Stimulated activated CD8-positive, alpha-beta memory T cell treated with anti-CD3 and anti-CD28 coated beads, Interleukin-4, amount 100 ng/mL, for 48 hours (primary cell): ENCODE measurements around the gene ADAP1.
A peak's percentile ranks its signal among the peaks of the same experiment; 100 is the strongest.

Experiments
- DNase-seq: peaks from one replicate; pipeline ENCODE4 v3.0.0-alpha.2; 2020

Gene ADAP1

DNA sequence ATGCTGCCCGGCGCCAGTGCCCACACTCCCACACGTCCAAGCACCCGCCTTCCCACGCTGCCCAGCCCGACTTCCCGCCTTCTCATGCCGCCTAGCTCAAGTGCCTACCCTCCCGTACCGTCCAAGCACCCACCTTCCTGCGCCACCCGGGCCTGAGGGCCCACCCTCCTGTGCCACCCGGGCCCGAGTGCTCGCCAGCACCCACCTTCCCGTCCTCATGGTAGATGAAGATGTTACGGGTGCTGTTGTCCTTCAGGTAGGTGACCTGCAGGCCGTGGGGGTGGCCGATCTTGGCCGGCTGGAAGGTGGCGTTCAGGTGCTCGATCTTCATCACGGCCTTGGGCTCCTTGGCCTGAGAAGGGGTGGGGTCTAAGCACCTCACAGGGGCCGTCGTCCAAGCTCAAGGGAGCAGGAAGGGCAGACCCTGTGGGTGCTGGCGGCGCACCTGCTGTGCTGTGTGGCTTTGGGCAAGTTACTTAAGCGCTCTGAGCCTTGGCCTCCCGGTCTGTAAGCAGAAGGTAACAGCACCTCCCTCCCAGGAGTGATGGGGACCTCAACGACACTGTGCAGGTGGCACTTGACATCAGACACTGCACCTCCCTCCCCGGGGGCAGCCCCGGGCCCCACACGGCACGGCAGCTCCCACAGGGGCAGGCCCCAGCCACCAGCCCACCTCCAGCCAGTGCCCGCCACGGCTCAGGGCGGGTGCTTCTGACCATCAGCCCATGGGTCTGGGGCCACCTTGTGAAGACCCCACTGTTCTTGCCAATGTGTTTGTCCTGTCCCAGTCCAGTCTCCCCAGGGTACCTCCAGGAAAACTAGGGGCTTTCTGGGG is 50.3 kb downstream of the ADAP1 start:
- DNase-seq, result no peak

DNA sequence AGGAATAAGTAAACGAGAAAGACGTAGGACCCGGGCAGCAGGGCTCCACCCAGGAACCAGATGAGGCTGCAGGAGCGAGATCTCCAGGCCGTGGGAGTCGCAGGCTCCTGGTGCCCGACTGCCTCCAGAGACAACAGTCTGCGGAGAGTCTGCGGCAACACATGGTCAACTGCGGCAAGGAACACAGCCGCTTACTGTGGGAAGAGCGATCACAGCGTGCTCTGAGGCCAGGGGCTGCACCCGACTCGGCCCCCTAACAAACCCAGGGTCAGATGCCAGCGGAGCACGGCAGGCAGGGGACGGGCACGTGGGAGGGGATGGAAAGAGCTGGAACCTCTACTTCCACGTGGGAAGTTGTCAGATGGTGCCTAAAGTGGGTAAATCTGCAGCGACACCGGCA is 51.5 kb downstream of the ADAP1 start:
- DNase-seq, result no peak

DNA sequence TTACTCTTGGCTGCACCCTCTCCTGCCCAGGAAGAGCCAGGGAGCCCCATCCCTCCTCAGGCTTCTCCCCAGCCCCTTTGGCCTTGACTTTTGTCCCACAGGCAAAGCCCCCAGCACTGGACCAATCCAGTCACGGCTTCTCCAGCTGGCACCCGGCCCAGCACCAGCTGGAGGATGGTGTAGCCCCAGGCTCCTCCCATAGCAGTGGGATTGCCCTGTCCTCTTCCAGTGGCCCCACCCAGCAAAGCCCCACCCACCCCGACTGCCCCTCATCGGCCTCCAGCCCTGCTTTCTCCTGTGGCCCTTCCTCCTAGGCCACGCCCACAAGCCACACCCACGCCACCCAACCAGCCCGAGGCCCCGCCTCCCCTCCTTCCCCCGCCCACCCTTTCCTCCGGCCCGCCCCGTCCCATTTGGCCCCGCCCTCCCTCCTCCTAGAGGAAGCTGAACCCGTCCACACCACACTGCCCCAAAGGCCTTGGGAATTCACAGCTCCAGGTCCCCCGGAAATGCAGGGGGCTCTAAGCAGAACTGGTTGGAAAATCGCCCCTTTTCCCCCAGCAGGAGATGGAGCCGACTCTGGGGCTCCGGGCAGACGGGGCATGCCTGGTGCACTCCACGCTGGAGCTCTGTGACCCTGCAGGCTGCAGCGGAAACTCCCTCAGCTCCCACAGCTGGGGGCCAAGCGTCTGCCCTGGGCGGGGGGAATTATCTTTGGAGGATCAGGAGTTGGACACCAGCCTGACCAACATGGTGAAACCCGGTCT is 52.9 kb downstream of the ADAP1 start:
- DNase-seq, result peak; percentile 84

DNA sequence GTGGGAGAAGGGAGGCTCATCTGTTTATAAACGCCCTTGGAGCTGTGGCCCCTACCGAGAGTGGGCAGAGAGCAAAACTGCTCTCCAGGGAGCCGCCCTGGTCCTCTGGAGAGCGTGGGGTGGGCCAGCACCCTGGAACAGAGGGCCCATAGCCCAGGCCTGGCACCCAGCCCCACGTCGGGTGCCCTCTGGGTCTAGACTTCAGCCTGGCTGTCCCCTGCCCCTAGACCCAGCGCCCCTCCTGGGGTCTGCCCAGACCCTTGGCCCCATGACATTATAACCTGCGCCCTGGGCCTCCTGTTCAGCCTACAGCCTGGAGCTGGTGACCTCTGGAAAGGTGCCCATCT is 53.5 kb downstream of the ADAP1 start:
- no peak for DNase-seq

DNA sequence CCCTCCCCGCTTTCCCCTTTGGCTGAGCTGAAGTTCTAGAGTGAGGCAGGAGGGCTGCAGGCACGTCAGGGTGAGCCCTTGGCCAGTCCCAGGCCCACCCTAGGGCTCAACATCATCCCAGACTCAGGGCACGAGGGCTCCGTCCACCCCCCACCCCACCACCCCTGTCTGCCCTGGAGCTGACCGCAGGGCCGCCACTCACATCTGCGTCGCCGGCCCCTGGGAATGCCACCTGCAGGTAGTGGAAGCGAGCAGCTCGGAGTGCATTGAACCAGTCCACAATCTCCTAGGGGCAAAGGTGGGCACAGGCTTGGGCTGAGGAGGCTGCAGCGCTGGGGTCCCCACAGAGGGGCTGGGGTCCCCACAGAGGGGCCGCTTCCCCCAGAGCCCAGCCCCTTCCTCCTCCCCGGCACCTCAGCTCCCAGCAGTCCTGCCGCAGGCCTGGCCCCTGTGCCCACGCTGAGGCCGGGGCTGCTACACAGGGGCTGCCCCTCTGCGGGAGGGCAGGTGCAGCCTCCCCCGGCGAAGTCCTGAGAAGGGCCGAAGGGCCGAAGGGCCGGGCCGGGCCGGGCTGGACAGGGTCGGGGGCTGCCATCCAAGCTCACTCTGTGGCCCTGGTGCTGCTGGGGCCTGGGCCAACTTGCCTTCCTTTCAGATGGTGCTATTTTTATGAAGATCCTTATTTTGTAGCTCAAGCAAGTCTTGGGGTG is 54.0 kb downstream of the ADAP1 start:
- no peak for DNase-seq

DNA sequence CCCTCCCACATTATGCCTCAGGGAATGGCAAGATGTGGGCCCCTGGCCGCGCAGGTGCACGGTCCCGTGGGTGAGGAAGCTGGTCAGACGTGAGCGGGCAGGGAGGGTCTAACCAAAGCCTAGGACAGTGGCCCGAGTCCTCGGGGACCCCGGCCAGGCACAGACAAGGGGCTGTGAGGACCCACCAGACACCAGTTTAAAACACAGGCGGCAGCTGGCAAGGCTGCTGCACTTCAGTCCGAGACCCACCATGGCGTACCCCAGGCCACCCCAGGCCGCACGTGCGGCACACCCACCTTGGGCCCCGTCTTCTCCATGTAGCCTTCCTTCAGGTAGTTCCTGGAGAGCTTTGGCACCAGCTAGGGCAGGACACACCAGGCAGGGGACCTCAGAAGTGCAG is 54.7 kb downstream of the ADAP1 start:
- no peak for DNase-seq

DNA sequence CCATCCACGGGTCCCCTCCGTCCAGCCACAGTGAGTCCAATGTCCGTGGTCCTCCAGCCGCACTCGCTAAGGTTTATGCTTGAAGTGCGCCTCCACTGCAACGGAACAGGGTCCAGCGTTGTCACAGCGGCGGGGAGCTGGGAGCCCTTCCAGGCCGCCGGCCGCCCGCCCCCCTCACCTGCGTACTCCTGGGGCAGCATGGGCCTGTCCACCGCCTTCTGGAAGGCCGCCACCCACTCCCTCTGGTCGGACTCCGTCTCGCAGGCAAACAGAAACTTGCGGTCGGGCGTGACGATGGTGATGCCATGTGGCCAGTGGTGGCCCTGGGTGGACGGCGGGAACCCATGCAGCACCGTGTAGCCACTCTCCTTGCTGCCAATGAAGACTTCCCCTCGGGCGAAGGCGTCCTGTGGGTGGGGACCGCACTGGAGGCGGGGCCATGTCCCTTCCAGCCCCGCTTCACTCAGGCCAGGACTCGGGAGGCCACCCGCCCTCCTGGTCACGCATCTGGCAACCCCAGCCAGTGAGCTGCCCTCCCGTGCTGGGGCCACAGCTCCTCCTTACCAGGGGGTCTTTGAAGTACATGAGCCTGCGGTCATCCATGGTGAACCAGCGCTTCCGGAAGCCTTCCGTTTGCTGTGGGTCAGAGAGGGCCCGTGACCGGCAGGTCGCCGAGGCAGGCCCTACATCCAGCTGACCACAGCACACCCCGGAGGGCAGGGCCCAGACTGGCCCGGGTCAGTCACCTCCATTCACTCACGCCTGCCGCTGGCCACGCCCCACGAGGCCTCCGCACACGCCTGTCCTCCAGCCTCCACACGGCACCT is 55.4 kb downstream of the ADAP1 start:
- no peak for DNase-seq

DNA sequence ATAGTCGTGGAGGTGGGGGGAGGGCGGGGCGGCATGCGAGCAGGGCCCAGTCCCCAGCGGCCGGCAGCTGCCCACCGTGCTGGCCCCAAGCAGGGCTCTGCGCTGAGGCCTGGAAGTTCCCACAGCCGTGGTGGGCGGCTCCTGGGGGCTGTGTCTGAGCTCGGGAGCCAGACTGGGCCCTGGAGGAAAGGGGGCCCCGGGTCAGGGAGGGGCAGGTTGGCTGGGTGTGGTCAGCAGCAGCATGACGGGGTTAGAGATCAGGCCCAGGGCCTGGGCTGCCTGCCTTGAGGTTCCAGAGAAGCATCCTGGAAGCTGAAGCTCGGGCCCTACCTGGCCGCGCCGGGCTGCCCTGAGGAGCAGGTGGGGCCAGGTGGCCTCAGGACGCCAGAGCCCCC is 56.0 kb downstream of the ADAP1 start:
- no peak for DNase-seq

DNA sequence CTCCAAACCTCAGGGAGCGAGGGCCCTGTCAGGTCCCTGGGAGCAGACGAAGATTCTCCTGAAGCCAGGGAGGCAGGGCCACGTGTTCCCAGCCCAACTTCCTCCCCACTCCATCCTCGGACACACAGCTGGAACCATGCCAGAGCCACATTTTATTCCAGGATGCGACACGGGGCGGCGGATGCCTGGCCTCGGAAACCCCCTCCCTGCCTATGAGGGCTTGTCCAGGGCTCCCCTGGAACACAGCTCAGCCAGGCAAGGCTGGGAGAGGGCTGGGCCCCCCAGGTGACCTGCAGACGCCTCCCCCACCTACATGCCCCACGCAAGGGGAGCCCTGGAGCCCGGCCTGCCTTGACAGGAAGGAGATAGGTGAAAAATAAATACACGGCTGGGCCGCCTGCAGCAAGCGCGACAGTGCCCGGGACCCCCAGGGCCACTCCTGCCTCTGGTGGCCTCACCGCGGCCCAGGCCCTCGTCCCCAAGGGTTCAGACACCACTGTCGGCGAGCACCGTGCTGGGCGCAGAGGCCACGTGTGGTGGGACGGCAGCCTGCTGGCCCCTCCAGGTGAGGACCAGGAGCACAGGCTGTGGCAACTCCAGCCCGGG is 56.6 kb downstream of the ADAP1 start:
- no peak for DNase-seq

DNA sequence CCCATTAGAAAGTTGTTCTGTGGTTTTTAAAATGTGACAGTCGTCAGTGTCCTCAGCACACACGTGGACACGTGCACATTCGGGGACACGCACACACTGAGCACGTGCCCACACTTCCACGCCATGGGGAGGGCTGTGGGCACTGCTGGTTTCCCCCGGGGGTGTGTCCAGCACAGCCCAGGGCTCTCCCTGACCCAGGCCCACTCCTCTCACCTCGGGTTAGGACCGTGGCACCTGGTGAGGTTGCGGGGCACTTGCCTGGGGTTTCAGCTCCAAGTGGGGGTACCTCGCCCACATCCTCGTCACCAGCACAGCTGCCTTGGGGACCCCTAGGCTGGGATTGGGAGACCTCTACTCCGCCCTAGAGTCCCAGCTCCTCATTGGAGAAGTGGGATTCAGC is 57.4 kb downstream of the ADAP1 start:
- DNase-seq, result no peak

DNA sequence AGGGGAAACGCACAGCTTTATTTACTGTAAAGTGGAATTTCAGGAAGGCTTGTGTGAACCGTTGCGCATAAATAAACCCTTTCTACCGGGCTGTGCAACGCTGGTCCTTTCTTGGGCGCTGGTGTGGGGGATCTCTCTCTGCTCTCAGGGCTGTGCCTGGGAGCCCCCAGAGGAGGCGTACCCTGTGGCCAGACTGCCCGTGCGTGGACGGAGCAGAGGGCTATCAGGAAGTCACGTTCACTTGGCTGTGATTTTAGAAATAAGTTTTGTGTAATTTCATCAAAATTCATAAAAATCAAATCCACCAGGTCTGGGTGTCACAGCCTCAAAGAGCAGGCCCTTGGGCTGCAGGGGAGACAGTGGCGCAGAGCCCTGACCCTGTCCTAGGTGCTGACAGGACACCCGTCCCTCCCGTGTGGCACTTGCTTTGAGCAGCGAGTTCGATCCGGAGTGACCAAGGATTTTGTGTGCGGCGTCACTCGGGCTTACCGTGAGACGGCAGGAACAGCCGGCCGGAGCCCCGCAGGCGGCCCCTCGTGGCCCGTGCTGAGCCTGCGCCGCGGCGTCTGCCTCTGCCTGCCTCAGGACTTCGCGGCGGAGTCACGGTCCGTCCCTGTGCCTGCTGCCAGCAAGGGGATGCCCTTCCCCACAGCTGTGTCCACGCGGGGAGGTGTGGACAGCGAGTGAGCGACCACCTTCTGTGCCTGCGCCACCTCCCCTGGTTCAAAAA is 58.0 kb downstream of the ADAP1 start:
- DNase-seq, result no peak

DNA sequence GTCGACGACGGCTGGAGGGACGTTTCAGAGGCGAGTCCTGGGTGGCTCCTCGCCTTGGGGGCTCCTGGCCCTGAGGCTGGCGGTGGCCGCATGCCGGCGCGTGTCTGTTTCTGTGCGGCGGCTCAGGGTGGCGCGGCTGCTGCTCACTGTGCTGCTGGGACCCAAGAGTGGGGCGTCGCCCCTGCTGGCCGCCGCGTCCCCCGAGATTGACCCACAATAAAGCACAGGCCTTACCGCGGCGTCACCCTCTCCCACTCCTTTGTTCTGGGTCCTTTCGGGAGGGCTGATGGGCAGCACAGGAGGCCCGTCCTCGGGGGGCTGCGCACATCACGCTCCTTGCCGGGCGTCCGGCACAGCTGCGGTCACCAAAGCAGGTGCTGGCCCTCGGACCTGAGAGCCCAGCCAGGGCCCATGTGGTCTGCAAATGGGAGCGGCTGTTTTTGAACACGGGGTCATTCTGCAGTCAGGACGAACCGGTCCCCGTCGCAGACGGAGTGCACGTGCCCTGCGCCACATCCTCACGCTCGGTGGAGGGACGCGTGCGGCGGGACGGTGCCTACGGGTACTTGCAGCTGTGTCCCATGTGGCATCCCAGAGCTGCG is 58.9 kb downstream of the ADAP1 start:
- DNase-seq, result no peak

DNA sequence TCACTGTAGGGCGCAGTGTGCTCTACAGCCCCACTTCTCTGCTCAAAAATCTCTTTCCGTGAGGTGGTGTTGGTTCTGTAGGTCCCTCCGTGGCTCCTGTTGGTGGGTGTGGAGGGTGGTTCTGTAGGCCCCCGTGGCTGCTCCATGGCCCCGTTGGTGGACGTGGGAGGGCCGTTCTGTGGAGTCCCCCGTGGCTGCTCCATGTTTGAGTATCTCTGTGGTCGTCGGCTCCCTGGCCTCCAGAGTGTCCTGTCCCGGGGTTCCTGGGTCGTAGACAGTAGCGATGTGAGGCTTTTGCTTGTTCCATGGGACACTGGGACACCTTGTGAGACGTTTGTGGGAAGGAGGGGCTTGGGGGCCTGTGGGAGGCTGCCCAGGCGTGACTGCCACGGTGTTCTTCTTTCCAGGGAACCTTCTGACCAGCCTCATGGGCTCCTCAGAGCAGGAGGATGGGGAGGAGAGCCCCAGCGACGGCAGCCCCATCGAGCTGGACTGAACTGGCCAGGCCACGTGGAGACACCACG is 59.5 kb downstream of the ADAP1 start:
- no peak for DNase-seq

DNA sequence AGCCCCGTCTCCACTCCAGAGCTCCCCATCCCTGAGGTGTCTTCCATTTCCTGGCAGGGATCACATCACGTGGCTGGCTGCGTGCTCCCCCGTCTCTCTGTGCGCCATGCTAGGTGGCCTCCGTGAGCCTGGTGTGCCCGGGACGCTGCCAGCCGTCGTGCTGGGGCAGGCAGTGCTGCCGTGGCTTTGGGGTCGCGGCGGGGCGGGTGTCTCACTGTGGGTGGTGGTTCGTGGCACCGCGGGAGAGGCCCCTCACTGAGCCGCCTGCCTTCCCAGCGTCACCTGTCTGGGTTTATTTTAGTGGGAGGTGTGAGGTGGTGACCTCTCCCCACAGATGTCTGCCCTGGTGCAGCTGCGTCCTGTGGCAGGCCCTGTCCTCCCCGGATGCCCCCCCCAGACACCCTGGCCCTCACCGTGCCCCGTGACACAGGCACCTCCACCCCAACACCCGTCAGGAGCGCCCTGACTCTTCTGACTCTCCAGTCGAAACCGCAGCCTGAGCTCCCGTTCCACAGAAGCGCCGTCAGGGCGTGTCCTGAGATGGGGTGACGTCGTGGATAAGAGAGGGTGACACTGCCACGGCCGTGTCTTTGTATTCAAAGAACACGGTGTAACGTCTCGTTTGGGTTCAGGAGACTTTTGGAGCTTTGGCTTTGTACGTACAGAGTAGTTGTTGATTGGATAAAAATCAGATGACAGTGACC is 60.2 kb downstream of the ADAP1 start:
- no peak for DNase-seq

DNA sequence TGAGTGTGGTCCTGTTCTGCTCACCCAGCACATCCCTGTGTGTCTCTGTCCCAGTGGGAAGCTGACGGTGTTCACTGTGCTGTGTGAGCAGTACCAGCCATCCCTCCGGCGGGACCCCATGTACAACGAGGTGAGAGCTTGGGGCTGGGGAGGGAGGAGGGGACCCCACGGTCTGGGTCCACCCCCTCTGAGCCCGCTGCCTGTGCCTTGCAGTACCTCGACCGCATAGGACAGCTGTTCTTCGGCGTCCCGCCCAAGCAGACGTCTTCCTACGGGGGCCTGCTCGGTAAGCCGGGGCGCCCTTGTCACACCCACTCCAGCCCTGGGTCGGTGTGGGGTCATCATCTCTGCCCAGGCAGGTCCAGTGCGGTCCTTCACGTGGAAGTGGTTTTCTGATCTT is 60.8 kb downstream of the ADAP1 start:
- no peak for DNase-seq

DNA sequence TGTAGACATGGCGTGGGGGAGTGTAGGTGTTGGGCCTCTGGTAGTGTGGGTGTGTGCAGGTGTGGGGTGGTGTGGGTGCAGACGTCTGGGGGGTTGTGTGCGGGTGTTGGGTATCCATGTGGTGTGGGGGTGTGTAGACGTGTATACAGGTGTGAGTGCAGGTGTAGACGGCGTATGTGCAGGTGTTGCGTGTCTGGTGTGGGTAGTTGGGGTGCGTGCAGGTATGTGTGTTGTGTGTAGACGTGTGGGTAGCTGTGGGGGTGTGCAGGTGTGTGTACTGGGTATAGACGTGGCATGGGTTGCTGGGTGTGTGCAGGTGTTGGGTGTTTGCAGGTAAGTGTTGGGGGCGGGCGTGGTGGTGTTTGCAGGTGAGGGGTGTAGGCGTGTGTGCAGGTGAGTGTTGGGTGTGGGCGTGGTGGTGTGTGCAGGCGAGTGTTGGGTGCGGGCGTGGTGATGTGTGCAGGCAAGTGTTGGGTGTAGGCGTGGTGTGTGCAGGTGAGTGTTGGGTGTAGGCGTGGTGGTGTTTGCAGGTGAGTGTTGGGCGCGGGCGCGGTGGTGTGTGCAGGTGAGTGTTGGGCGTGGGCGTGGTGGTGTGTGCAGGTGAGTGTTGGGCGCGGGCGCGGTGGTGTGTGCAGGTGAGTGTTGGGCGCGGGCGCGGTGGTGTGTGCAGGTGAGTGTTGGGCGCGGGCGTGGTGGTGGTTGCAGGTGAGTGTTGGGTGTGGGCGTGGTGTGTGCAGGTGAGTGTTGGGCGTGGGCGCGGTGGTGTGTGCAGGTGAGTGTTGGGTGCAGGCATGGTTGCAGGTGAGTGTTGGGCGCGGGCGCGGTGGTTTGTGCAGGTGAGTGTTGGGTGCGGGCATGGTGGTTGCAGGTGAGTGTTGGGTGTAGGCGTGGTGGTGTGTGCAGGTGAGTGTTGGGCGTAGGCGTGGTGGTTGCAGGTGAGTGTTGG is 61.6 kb downstream of the ADAP1 start:
- no peak for DNase-seq

DNA sequence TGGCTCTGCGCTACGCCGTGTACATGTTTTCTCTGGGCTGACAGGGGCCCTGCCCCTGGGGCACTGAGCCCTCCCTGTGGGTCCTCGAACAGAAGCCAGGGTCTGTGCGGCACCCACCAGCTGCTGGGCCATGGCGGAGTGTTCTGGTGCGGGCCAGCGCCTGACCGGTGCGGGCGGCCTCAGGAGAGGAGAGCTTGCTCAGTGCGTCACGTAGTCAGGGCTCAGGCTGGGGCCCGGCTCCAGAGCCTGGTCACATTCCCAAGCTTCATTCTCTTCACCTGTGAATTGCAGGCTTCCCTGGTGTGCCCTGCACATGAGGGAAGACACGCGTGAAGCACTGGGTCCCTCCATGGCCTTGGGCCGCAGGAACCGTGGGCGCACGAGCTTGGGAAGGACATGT is 62.7 kb downstream of the ADAP1 start:
- DNase-seq, result no peak

DNA sequence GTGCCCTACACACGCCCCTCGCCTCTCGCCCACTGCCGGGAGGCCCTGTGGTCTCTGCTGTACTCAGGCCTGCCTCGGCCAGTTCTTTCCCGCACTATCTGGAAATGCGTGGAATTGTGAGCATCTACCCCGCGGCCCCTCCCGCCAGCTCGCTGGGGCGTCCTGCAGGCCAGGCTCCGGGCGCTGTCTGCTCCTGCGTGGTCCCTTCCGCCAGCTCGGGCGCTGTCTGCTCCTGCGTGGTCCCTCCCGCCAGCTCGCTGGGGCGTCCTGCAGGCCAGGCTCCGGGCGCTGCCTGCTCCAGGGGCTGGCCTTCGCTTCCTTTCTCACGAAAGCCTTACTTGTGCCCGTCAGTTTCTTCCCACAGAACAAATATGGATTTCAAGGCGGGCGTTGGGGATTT is 63.2 kb downstream of the ADAP1 start:
- DNase-seq, result no peak

DNA sequence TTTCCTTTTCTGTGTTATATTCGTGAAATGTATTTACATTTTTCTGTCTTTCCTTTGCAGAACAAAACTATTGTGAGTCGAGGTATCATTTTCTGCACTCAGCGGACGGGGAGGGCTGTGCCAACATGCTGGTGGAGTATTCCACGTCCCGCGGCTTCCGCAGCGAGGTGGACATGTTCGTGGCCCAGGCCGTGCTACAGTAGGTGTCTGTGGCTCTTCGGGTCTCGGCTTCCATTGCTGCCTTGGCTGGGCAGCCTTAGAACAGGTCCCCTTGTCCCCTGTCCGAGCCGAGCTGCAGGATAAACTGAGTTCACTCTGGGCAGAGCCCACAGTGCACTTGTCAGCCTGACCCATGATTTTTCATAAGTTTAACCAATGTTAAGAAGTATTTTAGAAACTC is 63.6 kb downstream of the ADAP1 start:
- DNase-seq, result no peak
